ENCODE data around the gene MS4A10.

DNA sequence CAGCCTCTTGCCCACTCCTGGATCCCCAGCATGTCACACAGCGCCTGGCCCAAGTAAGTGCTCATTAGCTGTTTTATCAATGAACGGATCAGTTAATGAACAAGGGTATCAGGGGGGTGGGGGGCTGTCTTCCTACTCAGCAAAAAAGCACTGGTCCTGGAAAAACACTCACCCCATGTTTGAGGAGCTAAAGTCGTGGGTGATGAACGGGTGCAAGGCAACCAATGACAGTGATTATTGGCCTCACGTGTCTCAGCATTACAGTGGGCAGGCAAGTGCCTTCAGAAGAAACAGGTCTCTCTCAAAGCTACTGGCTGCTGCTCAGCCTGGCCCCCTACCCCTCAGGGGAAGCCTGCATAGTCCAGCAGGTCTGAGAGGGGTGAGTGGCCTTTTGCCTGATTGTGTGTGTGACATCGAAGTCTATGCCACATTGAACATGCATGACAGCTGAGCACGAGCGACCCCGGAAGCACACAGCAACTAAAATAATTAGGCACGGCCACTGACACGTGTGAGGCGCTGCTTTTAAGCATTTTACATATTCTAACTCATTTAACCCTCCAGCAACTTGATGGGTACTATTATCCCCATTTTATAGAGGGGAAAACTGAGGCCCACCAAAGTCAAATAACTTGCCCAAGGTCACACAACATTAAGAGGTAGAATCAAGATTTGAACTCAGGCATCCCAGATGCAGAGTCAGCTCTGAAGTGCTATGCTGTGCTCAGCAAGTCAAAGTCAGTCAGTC lies 2.6 kb upstream of the MS4A10 start:
- TF ChIP-seq POLR2A (IDR thresholded peaks at IDR 0.05), result no peak
- TF ChIP-seq, protein P1, sequence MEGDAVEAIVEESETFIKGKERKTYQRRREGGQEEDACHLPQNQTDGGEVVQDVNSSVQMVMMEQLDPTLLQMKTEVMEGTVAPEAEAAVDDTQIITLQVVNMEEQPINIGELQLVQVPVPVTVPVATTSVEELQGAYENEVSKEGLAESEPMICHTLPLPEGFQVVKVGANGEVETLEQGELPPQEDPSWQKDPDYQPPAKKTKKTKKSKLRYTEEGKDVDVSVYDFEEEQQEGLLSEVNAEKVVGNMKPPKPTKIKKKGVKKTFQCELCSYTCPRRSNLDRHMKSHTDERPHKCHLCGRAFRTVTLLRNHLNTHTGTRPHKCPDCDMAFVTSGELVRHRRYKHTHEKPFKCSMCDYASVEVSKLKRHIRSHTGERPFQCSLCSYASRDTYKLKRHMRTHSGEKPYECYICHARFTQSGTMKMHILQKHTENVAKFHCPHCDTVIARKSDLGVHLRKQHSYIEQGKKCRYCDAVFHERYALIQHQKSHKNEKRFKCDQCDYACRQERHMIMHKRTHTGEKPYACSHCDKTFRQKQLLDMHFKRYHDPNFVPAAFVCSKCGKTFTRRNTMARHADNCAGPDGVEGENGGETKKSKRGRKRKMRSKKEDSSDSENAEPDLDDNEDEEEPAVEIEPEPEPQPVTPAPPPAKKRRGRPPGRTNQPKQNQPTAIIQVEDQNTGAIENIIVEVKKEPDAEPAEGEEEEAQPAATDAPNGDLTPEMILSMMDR (IDR thresholded peaks at IDR 0.05), result no peak

Data from body of pancreas (tissue), 4 donors.